Neural cell (in vitro differentiated cells): ENCODE data around the gene MAOB. TPM values are rescaled to one million over a fixed set of nuclear protein-coding genes. Genes with fewer than 3 reads are reported as not detected.

Source experiments
- H2AFZ ChIP-seq: fragments of 200-600, 300-800 bp; sonication (generic), shearing (Covaris generic); 2 replicates; pipeline ENCODE4 v1.6.0; 2014; ENCODE audit warnings: low read depth, mild to moderate bottlenecking, antibody characterized with exemption, low read length, moderate library complexity
- H3F3A ChIP-seq: fragments of 200-600 bp; shearing (Covaris generic); 2 replicates; pipeline ENCODE4 v1.6.1; 2016; ENCODE audit warnings: mild to moderate bottlenecking, moderate library complexity, mixed read lengths, antibody characterized with exemption, low read length; ENCODE audit not compliant: insufficient read depth, poor library complexity, severe bottlenecking
- H3K27ac ChIP-seq: fragments of 200-600, 300-800 bp; sonication (generic), shearing (Covaris generic); 2 replicates; pipeline ENCODE4 v1.5.1; 2014; ENCODE audit warnings: mild to moderate bottlenecking, low read length, moderate library complexity
- H3K27me3 ChIP-seq: fragments of 300-800, 200-600 bp; sonication (generic), shearing (Covaris generic); 2 replicates; pipeline ENCODE4 v1.6.0; 2014; ENCODE audit warnings: mild to moderate bottlenecking, low read depth, low read length, moderate library complexity; ENCODE audit not compliant: insufficient read depth
- H3K36me3 ChIP-seq: fragments of 300-800, 200-600 bp; sonication (generic), shearing (Covaris generic); 2 replicates; pipeline ENCODE4 v1.5.1; 2014; ENCODE audit warnings: mild to moderate bottlenecking, antibody characterized with exemption, low read length, moderate library complexity; ENCODE audit not compliant: insufficient read depth
- H3K4me2 ChIP-seq: fragments of 300-800, 200-600 bp; sonication (generic), shearing (Covaris generic); 2 replicates; pipeline ENCODE4 v1.6.0; 2014; ENCODE audit warnings: mild to moderate bottlenecking, low read length
- H3K4me3 ChIP-seq: fragments of 300-800, 200-600 bp; sonication (generic), shearing (Covaris generic); 2 replicates; pipeline ENCODE4 v1.5.1; 2014; ENCODE audit warnings: mild to moderate bottlenecking, low read length, moderate library complexity
- H3K79me2 ChIP-seq: fragments of 200-600 bp; shearing (Covaris generic); replicated peaks from 2 replicates; pipeline ENCODE4 v1.6.0; 2014; ENCODE audit warnings: mild to moderate bottlenecking, low read length, moderate library complexity; ENCODE audit not compliant: insufficient read depth
- H3K9ac ChIP-seq: fragments of 300-800, 200-600 bp; sonication (generic), shearing (Covaris generic); 2 replicates; pipeline ENCODE4 v1.6.1; 2016; ENCODE audit warnings: mild to moderate bottlenecking, low read length, mixed read lengths
- H3K9me2 ChIP-seq: fragments of 200-600 bp; shearing (Covaris generic); 2 replicates; pipeline ENCODE4 v1.6.1; 2016; ENCODE audit warnings: mild to moderate bottlenecking, low read length, mixed read lengths; ENCODE audit not compliant: insufficient read depth
- H3K9me3 ChIP-seq: fragments of 200-600, 300-800 bp; sonication (generic), shearing (Covaris generic); 2 replicates; pipeline ENCODE4 v1.6.1; 2016; ENCODE audit warnings: mild to moderate bottlenecking, mixed run types, low read length, moderate library complexity, mixed read lengths
- H4K20me1 ChIP-seq: fragments of 200-600 bp; shearing (Covaris generic); 2 replicates; pipeline ENCODE4 v1.6.1; 2016; ENCODE audit warnings: mild to moderate bottlenecking, mixed run types; ENCODE audit not compliant: insufficient read depth
- EP300 ChIP-seq: fragments of 450-650 bp; conservative IDR thresholded peaks from 2 replicates; pipeline ENCODE4 v1.6.1; 2014; ENCODE audit warnings: antibody characterized with exemption, mild to moderate bottlenecking, moderate library complexity; ENCODE audit not compliant: poor library complexity, severe bottlenecking
- EZH2 ChIP-seq: fragments of 200-600, 300-800 bp; shearing (Covaris generic), sonication (generic); IDR thresholded peaks from 2 replicates; pipeline ENCODE4 v1.6.1; 2014; ENCODE audit warnings: antibody characterized with exemption, low read length, borderline replicate concordance, mild to moderate bottlenecking; ENCODE audit not compliant: insufficient read depth, poor library complexity, severe bottlenecking
- MXI1 ChIP-seq: fragments of 450-650 bp; conservative IDR thresholded peaks from 2 replicates; pipeline ENCODE4 v1.6.1; 2014; ENCODE audit warnings: antibody characterized with exemption, mild to moderate bottlenecking; ENCODE audit not compliant: poor library complexity, severe bottlenecking
- POLR2AphosphoS5 ChIP-seq: IDR thresholded peaks from 2 replicates; pipeline ENCODE4 v1.6.1; 2012
- RAD21 ChIP-seq: fragments of 450-650 bp; conservative IDR thresholded peaks from 2 replicates; pipeline ENCODE4 v1.6.1; 2014; ENCODE audit warnings: antibody characterized with exemption, mild to moderate bottlenecking, moderate library complexity
- SMC3 ChIP-seq: fragments of 450-650 bp; conservative IDR thresholded peaks from 2 replicates; pipeline ENCODE4 v1.6.1; 2014; ENCODE audit warnings: antibody characterized with exemption, mild to moderate bottlenecking, moderate library complexity; ENCODE audit not compliant: poor library complexity
- TAF1 ChIP-seq: IDR thresholded peaks from 2 replicates; pipeline ENCODE4 v1.6.1; 2012; ENCODE audit warnings: low read depth
- polyA plus RNA-seq: library from polyadenylated mRNA; depleted of rRNA; stranded (reverse); fragments of >200 nt; gene quantifications from 2 replicates; pipeline ENCODE4 v1.2.3, GENCODE V29; 2014
- TF ChIP-seq, protein P1 (sequence below): IDR thresholded peaks from 2 replicates; pipeline ENCODE4 v1.6.1; 2012; ENCODE audit warnings: borderline replicate concordance
- TF ChIP-seq, protein P2 (sequence below): fragments of 450-650 bp; IDR thresholded peaks from 2 replicates; pipeline ENCODE4 v1.5.1; 2014; ENCODE audit warnings: antibody characterized with exemption, mild to moderate bottlenecking, moderate library complexity; ENCODE audit not compliant: poor library complexity, severe bottlenecking

MAOB gene
- polyA plus RNA-seq, 1 donor from 2014 or later = not detected

DNA sequence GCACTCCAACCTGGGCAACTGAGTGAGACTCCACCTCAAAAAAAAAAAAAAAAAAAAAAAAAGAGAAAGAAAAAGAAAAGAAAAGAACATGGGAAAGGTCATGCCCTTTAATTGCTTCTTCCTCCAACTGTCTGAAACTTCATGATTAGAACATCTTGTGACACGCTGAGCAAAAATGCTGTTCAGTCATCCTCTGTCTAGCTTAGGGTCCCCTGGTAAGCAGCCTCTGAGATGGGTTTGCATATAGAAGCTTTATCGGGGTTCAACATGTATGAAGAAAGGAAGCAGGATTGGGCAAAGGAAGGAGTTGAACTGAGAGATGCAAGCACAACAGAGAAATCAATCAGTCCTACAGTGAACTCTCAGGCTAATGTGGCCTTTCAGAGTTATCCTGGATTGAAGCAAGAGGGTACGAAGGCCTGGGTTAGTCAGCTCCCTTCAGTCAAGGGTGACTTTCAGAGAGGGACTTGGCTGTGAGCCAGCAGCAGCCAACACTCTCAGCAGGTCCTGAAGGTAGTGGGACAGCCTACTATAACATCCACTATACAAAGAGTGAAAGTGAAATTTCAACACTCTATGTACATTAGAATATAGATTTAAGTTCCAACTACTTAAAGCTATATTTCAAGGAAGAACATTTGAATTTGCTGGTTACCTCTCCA is 11.4 kb downstream of the MAOB start:
- Histone ChIP-seq H4K20me1 (no peaks in the 10 kb centered on the region), H3K9me2 (no peaks in the 10 kb centered on the region), H3K27me3 (no peaks in the 10 kb centered on the region), H3K9ac (no peak overlapping the region), H2AFZ (no peak overlapping the region), H3K79me2 (no peaks in the 10 kb centered on the region), H3K27ac (no peak overlapping the region), H3K4me2 (no peak overlapping the region), H3K9me3 (no peaks in the 10 kb centered on the region), H3F3A (no peaks in the 10 kb centered on the region), H3K36me3 (no peaks in the 10 kb centered on the region), H3K4me3 (no peak overlapping the region)
- TF ChIP-seq, protein P1, sequence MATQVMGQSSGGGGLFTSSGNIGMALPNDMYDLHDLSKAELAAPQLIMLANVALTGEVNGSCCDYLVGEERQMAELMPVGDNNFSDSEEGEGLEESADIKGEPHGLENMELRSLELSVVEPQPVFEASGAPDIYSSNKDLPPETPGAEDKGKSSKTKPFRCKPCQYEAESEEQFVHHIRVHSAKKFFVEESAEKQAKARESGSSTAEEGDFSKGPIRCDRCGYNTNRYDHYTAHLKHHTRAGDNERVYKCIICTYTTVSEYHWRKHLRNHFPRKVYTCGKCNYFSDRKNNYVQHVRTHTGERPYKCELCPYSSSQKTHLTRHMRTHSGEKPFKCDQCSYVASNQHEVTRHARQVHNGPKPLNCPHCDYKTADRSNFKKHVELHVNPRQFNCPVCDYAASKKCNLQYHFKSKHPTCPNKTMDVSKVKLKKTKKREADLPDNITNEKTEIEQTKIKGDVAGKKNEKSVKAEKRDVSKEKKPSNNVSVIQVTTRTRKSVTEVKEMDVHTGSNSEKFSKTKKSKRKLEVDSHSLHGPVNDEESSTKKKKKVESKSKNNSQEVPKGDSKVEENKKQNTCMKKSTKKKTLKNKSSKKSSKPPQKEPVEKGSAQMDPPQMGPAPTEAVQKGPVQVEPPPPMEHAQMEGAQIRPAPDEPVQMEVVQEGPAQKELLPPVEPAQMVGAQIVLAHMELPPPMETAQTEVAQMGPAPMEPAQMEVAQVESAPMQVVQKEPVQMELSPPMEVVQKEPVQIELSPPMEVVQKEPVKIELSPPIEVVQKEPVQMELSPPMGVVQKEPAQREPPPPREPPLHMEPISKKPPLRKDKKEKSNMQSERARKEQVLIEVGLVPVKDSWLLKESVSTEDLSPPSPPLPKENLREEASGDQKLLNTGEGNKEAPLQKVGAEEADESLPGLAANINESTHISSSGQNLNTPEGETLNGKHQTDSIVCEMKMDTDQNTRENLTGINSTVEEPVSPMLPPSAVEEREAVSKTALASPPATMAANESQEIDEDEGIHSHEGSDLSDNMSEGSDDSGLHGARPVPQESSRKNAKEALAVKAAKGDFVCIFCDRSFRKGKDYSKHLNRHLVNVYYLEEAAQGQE = no peak
- TF ChIP-seq POLR2AphosphoS5 (no peak), EZH2 (no peak), SMC3 (no peak), MXI1 (no peak), RAD21 (no peak), EP300 (no peak), TAF1 (no peak)
- TF ChIP-seq, protein P2, sequence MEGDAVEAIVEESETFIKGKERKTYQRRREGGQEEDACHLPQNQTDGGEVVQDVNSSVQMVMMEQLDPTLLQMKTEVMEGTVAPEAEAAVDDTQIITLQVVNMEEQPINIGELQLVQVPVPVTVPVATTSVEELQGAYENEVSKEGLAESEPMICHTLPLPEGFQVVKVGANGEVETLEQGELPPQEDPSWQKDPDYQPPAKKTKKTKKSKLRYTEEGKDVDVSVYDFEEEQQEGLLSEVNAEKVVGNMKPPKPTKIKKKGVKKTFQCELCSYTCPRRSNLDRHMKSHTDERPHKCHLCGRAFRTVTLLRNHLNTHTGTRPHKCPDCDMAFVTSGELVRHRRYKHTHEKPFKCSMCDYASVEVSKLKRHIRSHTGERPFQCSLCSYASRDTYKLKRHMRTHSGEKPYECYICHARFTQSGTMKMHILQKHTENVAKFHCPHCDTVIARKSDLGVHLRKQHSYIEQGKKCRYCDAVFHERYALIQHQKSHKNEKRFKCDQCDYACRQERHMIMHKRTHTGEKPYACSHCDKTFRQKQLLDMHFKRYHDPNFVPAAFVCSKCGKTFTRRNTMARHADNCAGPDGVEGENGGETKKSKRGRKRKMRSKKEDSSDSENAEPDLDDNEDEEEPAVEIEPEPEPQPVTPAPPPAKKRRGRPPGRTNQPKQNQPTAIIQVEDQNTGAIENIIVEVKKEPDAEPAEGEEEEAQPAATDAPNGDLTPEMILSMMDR = no peak

DNA sequence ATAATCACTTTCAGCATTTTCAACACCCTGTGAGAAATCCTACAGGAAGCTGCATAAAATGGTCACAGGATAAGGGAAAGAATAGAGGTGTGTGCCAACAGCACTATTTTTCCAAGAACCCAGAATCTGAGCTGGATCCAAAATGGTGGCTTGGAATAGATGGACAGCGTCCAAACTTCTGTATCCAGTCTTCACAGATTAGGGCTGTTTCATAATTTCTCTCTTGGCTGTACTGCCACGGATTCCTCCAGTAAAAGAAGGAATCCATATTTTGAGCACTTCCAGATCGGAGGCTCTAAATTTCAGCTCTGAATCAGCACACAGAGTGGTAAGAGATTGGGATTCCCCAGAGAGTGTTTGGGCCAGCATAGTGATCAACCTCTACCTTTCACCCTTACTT is 12.2 kb downstream of the MAOB start:
- H4K20me1 ChIP-seq = no peaks in the 10 kb centered on the region
- no peak overlapping the region for H3K4me3 ChIP-seq
- no peaks in the 10 kb centered on the region for H3K9me2 ChIP-seq
- no peaks in the 10 kb centered on the region for H3F3A ChIP-seq
- H3K27me3 ChIP-seq = no peaks in the 10 kb centered on the region
- no peak overlapping the region for H3K27ac ChIP-seq
- no peaks in the 10 kb centered on the region for H3K9me3 ChIP-seq
- no peaks in the 10 kb centered on the region for H3K36me3 ChIP-seq
- H2AFZ ChIP-seq = no peak overlapping the region
- no peak overlapping the region for H3K9ac ChIP-seq
- TF ChIP-seq, protein P1 = no peak
- TF ChIP-seq SMC3 = no peak
- TF ChIP-seq RAD21 = no peak
- no peak overlapping the region for H3K4me2 ChIP-seq
- H3K79me2 ChIP-seq = no peaks in the 10 kb centered on the region
